ENCODE measurements around the gene CDC14B. TPM values are rescaled to one million over a fixed set of nuclear protein-coding genes. Genes with fewer than 3 reads are reported as not detected.

Gene CDC14B
- 9.3 and 15.4 TPM in 2 replicates for total RNA-seq

GRCh38 chr9:96619491-96620180, at the start of gene CDC14B:
TSS of gene CDC14B (minus strand) at chr9:96619843. CDS start at chr9:96619378, 465 bp downstream.

GRCh38 chr9:96655198-96655851, 35.7 kb upstream of the CDC14B start, which contains the start of gene PRXL2C:
TSS of gene PRXL2C (minus strand) at chr9:96655317. CDS start at chr9:96655281, 36 bp downstream.

Other genes with a start within 250 kb of the CDC14B start
- gene SLC35D2, start 236.1 kb downstream of the CDC14B start, total RNA-seq: 12.7 and 13.5 TPM in 2 replicates
- 2.8 and 5.0 TPM in 2 replicates for gene ZNF367, start 201.5 kb downstream of the CDC14B start, total RNA-seq
- gene HABP4, start 169.7 kb downstream of the CDC14B start, total RNA-seq: 5.4 and 5.6 TPM in 2 replicates
- 5.5 and 5.8 TPM in 2 replicates for gene PRXL2C, start 35.5 kb upstream of the CDC14B start, total RNA-seq
- 2.7 and 3.7 TPM in 2 replicates for gene ZNF510, start 158.2 kb upstream of the CDC14B start, total RNA-seq
- gene ZNF782, start 234.7 kb upstream of the CDC14B start, total RNA-seq: 2.3 and 12.6 TPM in 2 replicates

Data from airway epithelial cell (primary cell).